K562 (cell line): Measurements from ENCODE around the gene OLIG2.

Experiments used
- FUS ChIP-seq: fragments of 200-400 bp; formaldehyde crosslinking; optimal IDR thresholded peaks from 2 replicates; pipeline ENCODE3; 2017; ENCODE audit warnings: low read depth, low read length
- GATAD2A ChIP-seq: fragments of 450-650 bp; IDR thresholded peaks from 2 replicates; pipeline ENCODE4 v1.6.1; 2017
- HDAC6 ChIP-seq: IDR thresholded peaks from 2 replicates; pipeline ENCODE4 v1.6.1; 2012; ENCODE audit warnings: low read depth, mild to moderate bottlenecking, control low read depth, inconsistent platforms, low read length, moderate library complexity
- NRF1 ChIP-seq, 2 experiments: fragments of 450-650 bp; IDR thresholded peaks in 1 of 2; conservative IDR thresholded peaks in 1 of 2; 2 replicates each; pipeline ENCODE4 v1.6.1; 2014; ENCODE audit warnings: mild to moderate bottlenecking in 2 of 2
- POLR2AphosphoS5 ChIP-seq: IDR thresholded peaks from 2 replicates; pipeline ENCODE4 v1.6.1; 2011; ENCODE audit warnings: mild to moderate bottlenecking, low read depth, low read length, moderate library complexity; ENCODE audit not compliant: control insufficient read depth, insufficient read depth
- RNF219 ChIP-seq: fragments of 250-450 bp; sonication (Bioruptor Pico); IDR thresholded peaks from 2 replicates; pipeline ENCODE4 v1.5.0; 2022; ENCODE audit warnings: mild to moderate bottlenecking
- YY1 ChIP-seq, 3 experiments: IDR thresholded peaks; 2 replicates each; pipeline ENCODE4 v1.6.1; 2011; ENCODE audit warnings: low read length in 2 of 3, mild to moderate bottlenecking in 2 of 3, moderate library complexity in 2 of 3, borderline replicate concordance in 1 of 3, control low read depth in 1 of 3, low read depth in 1 of 3; ENCODE audit not compliant: insufficient read depth in 3 of 3, insufficient replicate concordance in 2 of 3, control insufficient read depth in 1 of 3, insufficient read length in 1 of 3; ENCODE audit errors: extremely low read depth in 1 of 3
- ZNF124 ChIP-seq: sonication (generic); formaldehyde crosslinking; IDR thresholded peaks from 2 replicates; pipeline ENCODE4 v1.8.1; 2022; ENCODE audit warnings: missing genetic modification reagents
- ZNF274 ChIP-seq: IDR thresholded peaks from 2 replicates; pipeline ENCODE4 v1.6.1; 2011; ENCODE audit warnings: low read depth, mild to moderate bottlenecking, low read length, moderate library complexity, borderline replicate concordance
- ZNF518B ChIP-seq: fragments of 250-450 bp; sonication (Bioruptor Pico); IDR thresholded peaks from 2 replicates; pipeline ENCODE4 v1.5.0; 2021; ENCODE audit warnings: mild to moderate bottlenecking, moderate library complexity
- TF ChIP-seq, protein P1 (sequence below), 3 experiments: IDR thresholded peaks in 2 of 3; conservative IDR thresholded peaks in 1 of 3; 2 replicates each; pipeline ENCODE4 v1.5.1; 2011 to 2012; ENCODE audit warnings: low read length in 3 of 3, mild to moderate bottlenecking in 3 of 3, control low read depth in 2 of 3, improper control_type of control experiment in 1 of 3, inconsistent platforms in 1 of 3, low read depth in 1 of 3, mixed read lengths in 1 of 3, moderate library complexity in 1 of 3; ENCODE audit not compliant: insufficient read depth in 2 of 3
- TF ChIP-seq, protein P2 (sequence below): fragments of 450-650 bp; conservative IDR thresholded peaks from 2 replicates; pipeline ENCODE4 v1.6.1; 2016; ENCODE audit warnings: missing genetic modification characterization, low read depth, mild to moderate bottlenecking, control low read depth, missing compliant biosample characterization

- TF ChIP-seq ZNF274 = no peak
- no peak for TF ChIP-seq RNF219 (CRISPR knock-in tag)
- TF ChIP-seq, protein P1, sequence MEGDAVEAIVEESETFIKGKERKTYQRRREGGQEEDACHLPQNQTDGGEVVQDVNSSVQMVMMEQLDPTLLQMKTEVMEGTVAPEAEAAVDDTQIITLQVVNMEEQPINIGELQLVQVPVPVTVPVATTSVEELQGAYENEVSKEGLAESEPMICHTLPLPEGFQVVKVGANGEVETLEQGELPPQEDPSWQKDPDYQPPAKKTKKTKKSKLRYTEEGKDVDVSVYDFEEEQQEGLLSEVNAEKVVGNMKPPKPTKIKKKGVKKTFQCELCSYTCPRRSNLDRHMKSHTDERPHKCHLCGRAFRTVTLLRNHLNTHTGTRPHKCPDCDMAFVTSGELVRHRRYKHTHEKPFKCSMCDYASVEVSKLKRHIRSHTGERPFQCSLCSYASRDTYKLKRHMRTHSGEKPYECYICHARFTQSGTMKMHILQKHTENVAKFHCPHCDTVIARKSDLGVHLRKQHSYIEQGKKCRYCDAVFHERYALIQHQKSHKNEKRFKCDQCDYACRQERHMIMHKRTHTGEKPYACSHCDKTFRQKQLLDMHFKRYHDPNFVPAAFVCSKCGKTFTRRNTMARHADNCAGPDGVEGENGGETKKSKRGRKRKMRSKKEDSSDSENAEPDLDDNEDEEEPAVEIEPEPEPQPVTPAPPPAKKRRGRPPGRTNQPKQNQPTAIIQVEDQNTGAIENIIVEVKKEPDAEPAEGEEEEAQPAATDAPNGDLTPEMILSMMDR (IDR thresholded peaks at IDR 0.05 in 2 of 3, conservative IDR thresholded peaks at IDR 0.05 in 1 of 3; ENCODE audit: insufficient read depth in 2 of 3, low read depth in 1 of 3, low read length in 3 of 3) = no peak
- TF ChIP-seq ZNF518B (CRISPR knock-in tag) = no peak
- TF ChIP-seq FUS = no peak
- no peak for TF ChIP-seq ZNF124 (CRISPR knock-in tag)
- TF ChIP-seq, protein P2, sequence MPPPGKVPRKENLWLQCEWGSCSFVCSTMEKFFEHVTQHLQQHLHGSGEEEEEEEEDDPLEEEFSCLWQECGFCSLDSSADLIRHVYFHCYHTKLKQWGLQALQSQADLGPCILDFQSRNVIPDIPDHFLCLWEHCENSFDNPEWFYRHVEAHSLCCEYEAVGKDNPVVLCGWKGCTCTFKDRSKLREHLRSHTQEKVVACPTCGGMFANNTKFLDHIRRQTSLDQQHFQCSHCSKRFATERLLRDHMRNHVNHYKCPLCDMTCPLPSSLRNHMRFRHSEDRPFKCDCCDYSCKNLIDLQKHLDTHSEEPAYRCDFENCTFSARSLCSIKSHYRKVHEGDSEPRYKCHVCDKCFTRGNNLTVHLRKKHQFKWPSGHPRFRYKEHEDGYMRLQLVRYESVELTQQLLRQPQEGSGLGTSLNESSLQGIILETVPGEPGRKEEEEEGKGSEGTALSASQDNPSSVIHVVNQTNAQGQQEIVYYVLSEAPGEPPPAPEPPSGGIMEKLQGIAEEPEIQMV (tag) = no peak
- no peak for TF ChIP-seq NRF1 (conservative IDR thresholded peaks at IDR 0.05 in 1 of 2, IDR thresholded peaks at IDR 0.05 in 1 of 2)
- no peak for TF ChIP-seq HDAC6
- no peak for TF ChIP-seq YY1 (IDR thresholded peaks at IDR 0.05; ENCODE audit: borderline replicate concordance in 1 of 3, control insufficient read depth in 1 of 3, extremely low read depth in 1 of 3, insufficient read depth in 3 of 3, insufficient read length in 1 of 3, insufficient replicate concordance in 2 of 3, low read depth in 1 of 3, low read length in 2 of 3)
- TF ChIP-seq POLR2AphosphoS5 = no peak
- no peak for TF ChIP-seq GATAD2A
These were observed 46.1 kb downstream of the OLIG2 start for GRCh38 chr21:33071770-33072306.
